Parathyroid adenoma (tissue), 2 donors: Measurements from ENCODE around the gene SPECC1.
A peak's percentile ranks its signal among the peaks of the same experiment; 100 is the strongest.
"Not testable (repeated sequence)": the region's sequence is repeated elsewhere in the genome, so short reads cannot be mapped to it uniquely, and the experiment has no call there.

Experiments used
- H2AFZ ChIP-seq: fragments of 300-600 bp; sonication (generic); one replicate; pipeline ENCODE4 v1.7.0; 2017; ENCODE audit warnings: antibody characterized with exemption, mild to moderate bottlenecking
- H3K27ac ChIP-seq: fragments of 300-600 bp; sonication (generic); one replicate; pipeline ENCODE4 v1.7.0; 2017
- H3K27me3 ChIP-seq: fragments of 300-600 bp; sonication (generic); one replicate; pipeline ENCODE4 v1.7.0; 2017; ENCODE audit warnings: low read length; ENCODE audit not compliant: control insufficient read depth, insufficient read depth
- H3K36me3 ChIP-seq: fragments of 300-600 bp; sonication (generic); one replicate; pipeline ENCODE4 v1.7.0; 2017; ENCODE audit warnings: low read length; ENCODE audit not compliant: control insufficient read depth, insufficient read depth
- H3K4me1 ChIP-seq: fragments of 300-600 bp; sonication (generic); one replicate; pipeline ENCODE4 v1.7.0; 2017; ENCODE audit warnings: control low read depth
- H3K4me2 ChIP-seq: fragments of 300-600 bp; sonication (generic); one replicate; pipeline ENCODE4 v1.7.0; 2017; ENCODE audit warnings: low read length
- H3K4me3 ChIP-seq: fragments of 300-600 bp; sonication (generic); one replicate; pipeline ENCODE4 v1.7.0; 2017; ENCODE audit warnings: low read depth, low read length
- H3K79me2 ChIP-seq: fragments of 300-600 bp; sonication (generic); one replicate; pipeline ENCODE4 v1.7.0; 2017; ENCODE audit warnings: control low read depth
- H3K9ac ChIP-seq: fragments of 300-600 bp; sonication (generic); one replicate; pipeline ENCODE4 v1.7.0; 2017; ENCODE audit warnings: mild to moderate bottlenecking
- H3K9me3 ChIP-seq: fragments of 300-600 bp; sonication (generic); one replicate; pipeline ENCODE4 v1.7.0; 2017; ENCODE audit warnings: low read length; ENCODE audit not compliant: control insufficient read depth
- TF ChIP-seq, protein P1 (sequence below): fragments of 300-600 bp; sonication (generic); IDR thresholded peaks from one replicate; pipeline ENCODE4 v1.7.0; 2017; ENCODE audit warnings: antibody characterized with exemption, mild to moderate bottlenecking
- donor health status: primary hyperparathyroidism.

Gene SPECC1

DNA sequence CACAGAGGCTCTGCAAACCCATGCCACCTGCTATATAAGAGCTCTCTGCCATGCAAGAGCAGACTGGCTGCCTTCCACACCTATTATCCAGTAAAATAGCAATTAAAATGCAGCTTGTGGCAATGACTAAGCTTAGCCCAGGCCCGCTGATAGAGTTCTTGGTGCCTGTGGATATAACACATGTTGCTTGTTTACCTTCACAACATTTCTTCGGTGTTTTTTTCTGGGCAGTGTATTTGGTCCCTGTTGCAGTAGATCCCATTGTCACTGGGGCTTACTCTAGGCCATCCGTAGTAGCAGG lies 63.5 kb downstream of the SPECC1 start:
- H2AFZ ChIP-seq = no peak overlapping the region
- no peak overlapping the region for H3K9ac ChIP-seq
- H3K4me1 ChIP-seq = no peaks in the 10 kb centered on the region
- no peak overlapping the region for H3K4me3 ChIP-seq
- H3K27ac ChIP-seq = no peak overlapping the region
- H3K27me3 ChIP-seq = no peaks in the 10 kb centered on the region
- no peaks in the 10 kb centered on the region for H3K79me2 ChIP-seq
- no peaks in the 10 kb centered on the region for H3K36me3 ChIP-seq
- no peaks in the 10 kb centered on the region for H3K9me3 ChIP-seq
- TF ChIP-seq, protein P1, sequence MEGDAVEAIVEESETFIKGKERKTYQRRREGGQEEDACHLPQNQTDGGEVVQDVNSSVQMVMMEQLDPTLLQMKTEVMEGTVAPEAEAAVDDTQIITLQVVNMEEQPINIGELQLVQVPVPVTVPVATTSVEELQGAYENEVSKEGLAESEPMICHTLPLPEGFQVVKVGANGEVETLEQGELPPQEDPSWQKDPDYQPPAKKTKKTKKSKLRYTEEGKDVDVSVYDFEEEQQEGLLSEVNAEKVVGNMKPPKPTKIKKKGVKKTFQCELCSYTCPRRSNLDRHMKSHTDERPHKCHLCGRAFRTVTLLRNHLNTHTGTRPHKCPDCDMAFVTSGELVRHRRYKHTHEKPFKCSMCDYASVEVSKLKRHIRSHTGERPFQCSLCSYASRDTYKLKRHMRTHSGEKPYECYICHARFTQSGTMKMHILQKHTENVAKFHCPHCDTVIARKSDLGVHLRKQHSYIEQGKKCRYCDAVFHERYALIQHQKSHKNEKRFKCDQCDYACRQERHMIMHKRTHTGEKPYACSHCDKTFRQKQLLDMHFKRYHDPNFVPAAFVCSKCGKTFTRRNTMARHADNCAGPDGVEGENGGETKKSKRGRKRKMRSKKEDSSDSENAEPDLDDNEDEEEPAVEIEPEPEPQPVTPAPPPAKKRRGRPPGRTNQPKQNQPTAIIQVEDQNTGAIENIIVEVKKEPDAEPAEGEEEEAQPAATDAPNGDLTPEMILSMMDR = no peak
- H3K4me2 ChIP-seq = no peak overlapping the region

DNA sequence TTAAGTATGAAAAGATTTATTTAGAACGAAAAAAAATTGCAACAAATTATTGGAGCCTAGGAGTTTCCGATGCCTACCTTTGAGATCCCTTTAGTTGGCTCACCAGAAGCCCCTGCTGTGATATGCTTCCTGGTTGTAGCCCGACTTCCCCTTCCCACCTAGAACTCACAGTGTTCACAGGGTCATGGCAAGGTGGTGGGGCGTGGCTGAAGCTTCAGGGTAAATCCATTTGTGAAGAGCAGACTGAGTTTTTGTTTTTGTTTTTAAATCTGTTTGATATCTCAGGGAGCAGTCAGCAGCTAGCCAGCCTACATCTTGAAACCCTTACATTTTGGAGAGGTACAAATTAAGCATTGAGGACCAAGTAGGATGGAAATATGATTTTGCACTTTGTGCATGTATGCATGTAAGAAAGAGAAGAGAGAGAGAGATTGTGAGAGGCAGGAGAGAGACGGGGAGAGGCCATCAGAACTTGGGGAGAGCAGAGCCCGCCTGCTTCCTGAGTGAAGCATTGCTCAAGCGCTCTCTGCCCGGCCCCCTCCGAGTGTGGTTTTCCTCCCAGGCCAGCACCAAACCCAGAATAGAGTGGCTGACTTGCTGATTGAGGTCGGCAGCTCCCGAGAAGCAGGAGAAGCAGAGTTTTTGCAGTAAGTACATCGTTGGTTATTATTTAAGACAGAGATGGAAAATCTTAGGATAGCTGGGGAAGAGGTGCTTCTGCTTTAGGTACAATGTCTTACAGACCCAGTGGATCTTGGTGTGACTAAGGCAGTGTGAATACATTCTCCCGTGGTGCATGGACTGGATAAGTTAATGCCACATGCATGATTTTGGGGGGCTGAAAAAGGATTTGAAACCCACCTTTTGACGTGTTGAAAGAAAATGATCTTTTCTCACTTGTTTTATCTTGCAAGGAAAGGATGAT lies 64.2 kb downstream of the SPECC1 start:
- Histone ChIP-seq H3K27ac (no peak overlapping the region), H3K4me3 (peak overlapping the region; percentile 22)

DNA sequence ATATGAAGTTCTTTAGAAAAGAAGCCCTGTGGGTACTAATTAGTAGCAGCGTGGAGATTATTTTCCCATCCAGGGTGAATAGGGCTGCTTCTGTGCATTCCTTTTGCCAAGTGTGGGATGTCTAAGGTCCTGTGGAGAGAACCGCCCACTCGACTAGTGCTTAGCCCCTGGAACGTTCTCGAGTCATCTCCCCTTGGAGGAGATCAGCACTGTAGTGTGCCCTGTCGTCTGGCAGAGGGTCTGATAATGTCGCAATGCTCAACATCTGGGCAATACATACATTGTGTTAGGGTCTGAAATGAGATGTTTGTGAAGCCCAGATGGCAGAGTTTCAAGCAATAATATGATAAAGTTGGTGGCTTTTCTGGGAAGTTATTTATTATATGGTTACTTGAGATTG lies 64.8 kb downstream of the SPECC1 start:
- Histone ChIP-seq H3K36me3 (no peaks in the 10 kb centered on the region), H3K27me3 (no peaks in the 10 kb centered on the region), H3K4me2 (no peak overlapping the region), H2AFZ (no peak overlapping the region), H3K9ac (no peak overlapping the region), H3K79me2 (no peaks in the 10 kb centered on the region), H3K4me3 (peak overlapping the region; percentile 22), H3K9me3 (no peaks in the 10 kb centered on the region), H3K4me1 (no peaks in the 10 kb centered on the region), H3K27ac (no peak overlapping the region)
- TF ChIP-seq, protein P1 = no peak

More for the DNA sequence above, 64.2 kb downstream of the SPECC1 start:
- Histone ChIP-seq H3K36me3 (no peaks in the 10 kb centered on the region), H3K27me3 (no peaks in the 10 kb centered on the region), H3K79me2 (no peaks in the 10 kb centered on the region), H3K9me3 (no peaks in the 10 kb centered on the region), H2AFZ (peak overlapping the region; percentile 26), H3K4me1 (no peaks in the 10 kb centered on the region), H3K4me2 (no peak overlapping the region), H3K9ac (no peak overlapping the region)
- TF ChIP-seq, protein P1 = no peak

DNA sequence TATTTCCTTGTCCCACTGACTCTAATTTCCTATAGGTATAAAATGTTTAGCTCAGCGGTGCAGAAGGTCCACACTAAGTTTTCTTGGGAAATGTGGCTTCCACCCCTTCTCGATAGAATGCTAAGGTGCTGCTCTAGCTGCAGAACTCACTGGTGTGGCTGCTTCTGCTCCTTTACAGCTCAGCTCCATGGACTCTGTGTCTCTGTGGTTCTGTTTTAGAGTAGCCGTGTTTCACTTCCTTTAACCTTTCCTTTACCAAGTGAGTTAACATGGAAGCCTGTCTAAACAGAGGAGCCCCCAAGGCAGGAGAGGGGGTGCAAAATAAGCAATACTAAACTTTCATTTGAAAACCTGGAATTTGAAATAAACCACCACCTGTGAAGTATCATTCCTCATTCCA lies 65.3 kb downstream of the SPECC1 start:
- no peak overlapping the region for H2AFZ ChIP-seq
- H3K9me3 ChIP-seq = no peaks in the 10 kb centered on the region
- TF ChIP-seq, protein P1 = no peak
- no peaks in the 10 kb centered on the region for H3K27me3 ChIP-seq
- H3K36me3 ChIP-seq = no peaks in the 10 kb centered on the region
- H3K4me1 ChIP-seq = no peaks in the 10 kb centered on the region
- H3K27ac ChIP-seq = no peak overlapping the region
- H3K4me2 ChIP-seq = no peak overlapping the region
- H3K4me3 ChIP-seq = no peak overlapping the region
- peaks cover 3% of the 10 kb centered on the region for H3K79me2 ChIP-seq
- no peak overlapping the region for H3K9ac ChIP-seq

DNA sequence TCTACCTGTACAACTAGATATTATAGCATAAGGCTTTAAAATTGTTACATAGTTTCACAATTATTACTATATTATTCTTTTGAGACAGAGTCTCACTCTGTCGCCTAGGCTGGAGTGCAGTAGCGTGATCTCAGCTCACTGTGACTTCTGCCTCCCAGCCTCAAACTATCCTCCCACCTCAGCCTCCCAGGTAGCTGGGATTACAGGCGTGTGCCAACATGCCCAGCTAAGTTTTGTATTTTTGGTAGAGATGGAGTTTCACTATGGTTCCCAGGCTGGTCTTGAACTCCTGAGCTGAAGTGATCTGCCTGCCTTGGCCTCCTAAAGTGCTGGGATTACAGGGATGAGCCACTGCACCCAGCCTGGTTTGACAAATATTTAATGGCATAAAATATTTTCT lies 67.0 kb downstream of the SPECC1 start:
- H3K79me2 ChIP-seq, H2AFZ ChIP-seq, H3K27me3 ChIP-seq, H3K4me1 ChIP-seq, H3K4me2 ChIP-seq, H3K9me3 ChIP-seq, H3K9ac ChIP-seq, H3K4me3 ChIP-seq, H3K36me3 ChIP-seq, H3K27ac ChIP-seq: not testable (repeated sequence)
